ENCODE results near the gene C12orf56.
"Not testable (repeated sequence)": the region's sequence is repeated elsewhere in the genome, so short reads cannot be mapped to it uniquely, and the experiment has no call there.

The C12orf56 gene

DNA sequence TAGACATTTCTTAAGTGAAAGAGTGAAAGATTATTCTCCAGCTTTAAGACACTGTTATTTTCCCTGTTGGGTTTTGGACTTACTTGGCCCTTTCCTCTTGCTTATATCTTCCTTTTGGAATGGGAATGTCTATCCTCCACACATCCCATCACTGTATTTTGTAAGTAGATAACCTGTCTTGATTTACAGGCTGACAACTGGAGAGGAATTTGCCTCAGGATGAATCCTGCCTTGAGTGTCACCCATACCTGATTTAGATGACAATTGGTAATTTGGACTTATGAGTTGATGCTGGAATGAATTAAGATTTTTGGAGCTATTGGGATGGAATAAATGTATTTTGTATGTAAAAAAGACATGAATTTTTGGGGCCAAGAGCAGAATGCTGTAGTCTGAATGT, 94.3 kb downstream of the C12orf56 start:
- DNase-seq: no peak

DNA sequence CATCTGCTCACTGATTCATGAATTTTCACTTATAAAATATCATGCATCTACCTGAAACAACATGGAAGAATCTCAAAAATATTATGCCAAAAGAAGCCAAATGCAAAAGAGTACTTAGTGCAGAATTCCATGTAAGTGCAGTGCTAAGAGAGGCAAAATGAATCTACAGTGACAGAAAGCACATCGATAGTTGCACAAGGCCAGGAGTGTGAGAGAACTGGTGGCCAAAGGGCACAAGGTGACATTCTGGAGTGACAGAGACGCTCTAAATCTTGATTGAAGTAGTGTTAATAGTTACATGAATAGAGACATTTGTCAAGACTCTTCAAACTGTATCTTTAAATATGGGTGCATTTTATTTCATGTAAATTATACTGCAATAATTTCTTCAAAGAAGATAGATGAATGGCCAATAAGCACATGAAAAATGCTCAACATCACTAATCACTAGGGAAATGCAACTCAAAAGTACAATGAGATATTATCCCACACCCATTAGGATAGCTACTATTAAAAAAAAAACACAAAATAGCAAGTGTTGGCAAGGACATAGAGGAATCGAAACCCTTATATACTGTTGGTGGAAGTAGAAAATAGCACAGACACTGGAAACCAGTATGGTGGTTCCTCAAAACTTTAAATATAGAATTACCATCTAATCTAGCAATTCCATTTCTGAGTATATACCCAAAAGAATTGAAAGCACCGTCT, 96.7 kb downstream of the C12orf56 start:
- no peak for DNase-seq

DNA sequence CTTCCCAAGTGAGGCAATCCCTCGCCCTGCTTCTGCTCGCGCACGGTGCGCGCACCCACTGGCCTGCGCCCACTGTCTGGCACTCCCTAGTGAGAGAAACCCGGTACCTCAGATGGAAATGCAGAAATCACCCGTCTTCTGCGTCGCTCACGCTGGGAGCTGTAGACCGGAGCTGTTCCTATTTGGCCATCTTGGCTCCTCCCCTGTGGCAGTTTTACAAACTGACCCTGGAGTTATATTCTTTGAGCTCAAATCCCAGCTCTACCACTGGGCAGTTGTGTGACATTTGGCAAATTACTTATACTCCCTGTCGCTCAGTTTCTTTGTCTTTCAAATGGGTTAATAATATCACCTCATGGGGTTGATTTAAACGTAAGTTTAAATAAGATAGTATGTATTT, 97.4 kb downstream of the C12orf56 start:
- DNase-seq: not testable (repeated sequence)

DNA sequence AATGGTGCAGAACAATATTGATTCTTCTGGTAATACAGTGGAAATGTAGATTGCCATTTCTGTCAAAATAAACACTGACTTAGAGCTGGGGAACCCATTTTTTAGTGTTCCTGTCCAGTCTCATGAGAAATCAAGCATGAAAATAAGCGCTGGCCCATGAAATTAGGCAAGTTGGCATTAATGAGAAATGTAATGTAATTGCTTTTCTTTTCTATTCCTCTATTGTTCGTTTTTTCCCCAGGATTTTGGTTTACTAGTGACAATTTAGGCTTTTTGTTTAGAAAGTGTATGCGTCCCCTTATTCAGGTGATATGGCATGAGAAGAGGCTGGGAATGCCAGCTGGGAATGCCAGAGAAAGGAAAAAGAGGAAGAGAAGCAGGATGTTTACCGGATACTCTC, 104.0 kb downstream of the C12orf56 start:
- DNase-seq: no peak

DNA sequence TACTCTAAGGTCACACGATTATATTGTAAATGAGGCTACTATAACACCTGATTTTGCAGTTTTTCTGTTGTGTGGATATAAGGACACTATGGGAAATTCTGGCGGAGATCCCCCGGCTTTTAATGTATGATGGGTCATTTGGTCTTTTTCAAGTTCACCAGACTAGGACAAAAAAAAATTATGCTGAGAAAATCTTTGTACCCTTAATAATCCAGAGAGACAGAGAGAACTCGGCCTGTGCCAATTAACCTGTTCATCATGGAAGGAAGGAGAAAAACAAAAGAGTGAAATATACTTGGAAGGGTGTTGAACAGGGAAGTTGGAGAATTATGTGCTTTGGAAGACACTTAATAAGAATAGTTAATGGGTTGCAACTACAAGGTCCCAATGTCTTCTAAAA, 106.3 kb downstream of the C12orf56 start:
- no peak for DNase-seq

DNA sequence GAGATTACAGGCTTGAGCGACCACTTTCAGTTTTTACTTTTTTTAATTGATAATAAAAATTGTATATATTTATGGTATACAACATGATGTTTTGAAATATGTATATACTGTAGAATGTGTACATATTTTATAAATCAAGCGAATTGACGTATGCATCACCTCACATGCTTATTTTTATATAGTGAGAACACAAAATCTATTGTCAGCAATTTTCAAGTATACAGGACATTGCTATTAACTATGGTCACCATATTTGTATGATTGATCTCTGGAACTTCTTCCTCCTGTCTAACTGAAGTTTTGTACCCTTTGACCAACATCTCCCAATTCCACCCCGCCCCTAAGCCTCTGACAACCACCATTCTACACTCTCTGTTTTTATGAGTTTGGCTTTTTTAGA, 112.1 kb downstream of the C12orf56 start:
- DNase-seq: no peak

DNA sequence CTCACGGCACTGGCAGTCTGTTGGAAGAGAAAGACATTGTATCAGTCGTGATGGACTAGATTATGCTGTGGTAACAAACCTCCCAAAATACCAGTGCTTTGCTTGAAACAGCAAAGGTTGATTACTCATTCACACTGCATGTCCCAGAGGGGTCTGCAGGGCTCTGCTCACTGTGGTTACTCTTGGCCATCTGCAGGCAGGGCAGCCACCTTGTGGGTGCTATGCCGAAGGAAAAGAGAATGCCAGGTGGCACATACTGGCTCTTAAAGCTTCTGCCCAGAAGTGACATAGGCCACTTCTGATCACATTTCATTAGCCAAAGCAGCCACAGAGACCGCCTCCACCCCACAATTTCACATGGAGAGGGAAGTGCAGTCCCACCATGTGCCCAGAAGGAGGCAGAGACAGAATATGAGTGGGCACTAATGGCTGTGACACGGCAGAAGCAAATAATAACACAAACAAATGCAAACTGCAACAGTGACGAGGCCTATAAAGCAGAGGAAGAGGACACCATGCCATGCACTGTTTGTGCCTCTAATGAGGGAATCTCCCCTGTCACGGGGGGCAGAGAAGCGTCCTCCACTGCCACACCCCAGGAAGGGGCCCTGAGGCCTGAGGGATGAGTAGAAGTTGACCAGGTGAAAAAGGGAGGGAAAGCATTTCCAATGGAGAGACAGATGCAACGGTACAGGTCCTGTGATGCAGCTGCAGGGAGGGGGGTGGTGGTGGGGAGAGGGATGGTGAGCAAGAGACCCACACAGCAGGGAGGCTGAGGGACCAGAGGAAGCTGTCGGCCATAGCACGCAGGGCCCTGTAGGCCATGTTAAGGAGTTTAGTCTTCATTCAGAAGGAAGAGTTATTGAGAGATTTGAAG, 116.8 kb downstream of the C12orf56 start:
- no peak for DNase-seq

DNA sequence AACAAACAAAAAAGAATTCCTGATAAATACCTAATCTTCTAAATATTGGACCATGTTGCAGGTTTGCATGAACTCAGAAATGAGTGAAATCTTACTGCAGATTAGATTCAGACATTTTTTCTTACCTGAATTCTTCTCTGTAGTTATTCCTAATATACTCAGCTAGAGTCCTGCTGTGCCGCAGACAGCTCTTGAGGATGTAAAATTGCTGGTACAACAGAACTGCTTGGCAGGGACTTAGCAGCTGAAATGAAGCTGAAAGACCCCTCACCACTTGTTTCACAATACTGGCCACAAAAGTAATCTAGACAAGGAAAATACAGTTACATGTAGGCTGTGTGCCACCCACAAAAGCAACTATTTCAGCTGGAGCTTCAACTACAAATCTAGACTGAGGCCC, 120.1 kb downstream of the C12orf56 start:
- DNase-seq: no peak

DNA sequence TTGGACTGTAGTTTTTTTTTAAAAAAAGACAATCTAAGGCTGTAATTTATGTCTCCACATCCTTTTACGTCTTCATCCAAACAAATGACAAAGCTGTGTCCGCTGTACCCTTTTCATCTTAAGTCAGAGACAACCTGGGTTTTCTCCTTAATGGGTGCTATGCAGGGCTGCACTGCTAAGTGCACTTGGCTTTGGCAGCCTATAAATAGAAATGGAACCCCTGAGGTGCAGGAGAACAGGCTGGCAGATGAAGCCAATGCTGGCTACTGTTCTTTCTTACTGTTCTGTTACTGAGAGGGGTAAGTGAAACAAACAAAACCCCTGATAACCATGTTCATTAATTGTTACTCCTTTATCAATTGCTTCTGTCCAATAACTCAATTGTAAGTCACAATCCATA, 121.4 kb downstream of the C12orf56 start:
- peak; percentile 92 for DNase-seq

DNA sequence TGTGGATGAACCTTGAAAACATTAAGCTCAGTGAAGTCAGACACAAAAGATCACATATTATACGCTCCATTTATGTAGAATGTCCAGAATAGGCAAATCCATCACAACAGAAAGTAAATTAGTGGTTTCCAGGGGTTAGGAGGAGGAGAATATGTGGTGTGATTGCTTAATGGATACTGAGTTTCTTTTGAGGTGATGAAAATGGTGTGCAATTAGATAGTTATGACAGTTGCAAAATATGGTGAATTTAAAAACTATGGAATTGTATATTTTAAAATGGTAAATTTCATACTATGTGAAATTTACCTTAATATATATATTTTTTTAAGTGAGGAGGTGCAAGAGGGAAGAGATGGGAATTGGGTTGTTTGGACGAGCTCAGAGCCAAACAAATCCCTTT, 122.1 kb downstream of the C12orf56 start:
- DNase-seq: no peak

DNA sequence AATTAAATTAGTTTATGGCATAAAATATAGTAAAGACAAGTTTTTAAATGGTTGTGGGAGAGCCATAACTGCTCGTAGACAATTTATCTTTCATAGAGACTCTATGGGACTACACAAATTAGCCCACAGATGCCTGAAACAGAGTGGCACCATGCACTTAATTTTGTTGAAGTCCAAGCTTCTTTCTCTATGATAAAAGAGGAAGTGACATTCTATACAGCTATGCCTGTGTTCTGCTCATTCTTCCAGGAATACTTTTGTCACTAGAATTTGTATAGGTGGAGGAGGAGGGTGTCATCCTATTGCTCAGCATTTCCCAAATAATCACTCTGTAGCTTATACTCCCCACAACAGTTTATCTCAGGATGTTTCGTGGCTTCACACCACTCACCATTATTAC, 124.7 kb downstream of the C12orf56 start:
- DNase-seq: no peak

DNA sequence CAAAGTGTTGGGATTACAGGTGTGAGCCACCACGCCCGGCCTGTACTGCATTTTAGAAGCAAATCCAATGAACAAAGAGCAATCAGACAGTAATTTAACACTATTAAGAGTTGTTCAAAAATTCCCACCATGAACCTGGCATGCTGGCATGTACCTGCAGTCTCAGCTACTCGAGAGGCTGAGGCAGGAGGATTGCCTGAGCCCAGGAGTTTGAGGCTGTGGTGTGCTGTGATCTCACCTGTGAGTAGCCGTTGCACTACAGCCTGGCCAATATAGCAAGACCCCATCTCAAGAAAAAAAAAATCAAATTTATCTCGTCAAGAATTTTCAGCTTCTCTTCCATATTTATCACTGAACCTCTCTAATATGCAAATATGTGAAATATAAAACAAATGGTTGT, 128.7 kb downstream of the C12orf56 start:
- DNase-seq: no peak

DNA sequence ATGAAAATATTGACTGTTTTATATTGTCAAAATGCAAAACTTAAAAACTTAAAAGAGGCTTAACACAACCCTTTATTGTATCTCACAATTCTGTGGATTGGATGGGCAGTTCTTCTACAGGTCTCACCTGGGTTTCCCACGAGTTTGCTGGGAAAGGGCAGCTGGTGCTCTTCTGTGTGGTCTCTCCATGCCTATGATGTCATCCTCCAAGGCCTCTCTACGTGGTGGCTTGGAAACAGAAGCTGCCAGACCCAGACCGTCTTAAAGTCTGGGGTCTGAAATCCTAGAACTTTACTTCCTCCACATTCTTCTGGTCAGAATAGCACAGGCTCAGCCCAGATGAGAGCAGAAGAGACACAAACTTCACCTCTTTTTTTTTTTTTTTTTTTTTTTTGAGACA, 132.0 kb downstream of the C12orf56 start:
- DNase-seq: no peak

DNA sequence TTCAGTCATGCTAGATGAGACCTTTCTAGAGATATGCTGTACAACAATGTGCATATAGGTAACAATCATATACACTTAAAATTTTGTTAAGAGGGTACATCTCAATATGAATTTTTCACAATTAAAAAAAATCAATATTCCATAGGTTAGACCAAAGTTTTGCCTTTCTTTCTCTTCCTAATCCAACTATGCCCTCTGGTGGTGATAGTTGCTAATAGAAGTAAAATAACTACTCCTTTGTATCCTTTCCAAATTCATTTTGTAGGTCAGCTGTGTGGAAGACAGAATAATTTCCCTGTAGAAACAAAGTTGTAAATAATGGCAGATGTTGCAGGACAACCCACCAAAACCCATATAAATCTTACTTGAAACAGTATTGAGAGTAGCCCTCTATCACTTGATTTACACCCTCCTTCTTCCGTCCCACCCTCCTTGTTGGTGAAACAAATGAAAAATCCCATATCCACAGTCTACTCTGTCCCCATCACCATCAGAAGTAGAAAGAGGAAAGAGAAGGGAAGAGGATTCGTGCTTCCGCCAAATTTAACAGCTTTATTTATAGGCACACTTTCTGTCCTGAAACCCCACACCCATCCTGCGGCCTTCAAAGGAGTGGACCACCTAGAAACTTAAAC, 134.3 kb downstream of the C12orf56 start:
- DNase-seq: peak; percentile 72

DNA sequence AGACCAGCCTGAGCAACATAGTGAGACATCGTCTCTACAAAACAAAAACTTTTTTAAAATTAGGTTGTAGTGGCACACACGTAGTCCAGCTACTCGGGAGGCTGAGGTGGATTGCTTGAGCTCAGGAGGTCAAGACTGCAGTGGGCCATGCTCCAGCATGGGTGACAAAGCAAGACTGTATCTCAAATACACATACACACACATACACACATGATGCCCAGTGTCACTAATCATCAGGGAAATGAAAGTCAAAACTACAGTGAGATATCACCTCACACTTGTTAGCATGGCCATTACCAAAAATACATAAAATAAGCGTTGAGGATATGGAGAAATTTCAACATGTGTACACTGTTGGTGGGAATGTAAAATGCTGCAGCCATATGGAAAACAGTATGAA, 135.3 kb downstream of the C12orf56 start:
- DNase-seq: no peak

DNA sequence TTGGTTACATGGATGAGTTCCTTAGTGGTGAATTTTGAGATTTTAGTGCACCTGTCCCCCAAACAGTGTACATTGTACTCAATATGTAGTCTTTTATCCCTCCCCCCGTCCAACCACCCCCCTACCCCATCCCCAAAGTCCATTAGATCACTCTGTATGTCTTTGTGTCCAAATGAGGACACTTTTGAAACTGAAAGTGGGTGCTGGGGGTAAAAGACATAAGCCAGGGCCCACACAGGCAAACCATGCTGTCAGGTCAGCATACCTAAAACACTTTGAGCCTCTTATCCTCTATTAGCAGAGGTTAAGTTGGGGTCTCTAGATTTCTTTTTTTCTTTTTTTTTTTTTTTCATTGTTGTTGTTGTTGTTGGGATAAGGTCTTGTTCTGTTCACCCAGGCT, 137.2 kb downstream of the C12orf56 start:
- DNase-seq: no peak

DNA sequence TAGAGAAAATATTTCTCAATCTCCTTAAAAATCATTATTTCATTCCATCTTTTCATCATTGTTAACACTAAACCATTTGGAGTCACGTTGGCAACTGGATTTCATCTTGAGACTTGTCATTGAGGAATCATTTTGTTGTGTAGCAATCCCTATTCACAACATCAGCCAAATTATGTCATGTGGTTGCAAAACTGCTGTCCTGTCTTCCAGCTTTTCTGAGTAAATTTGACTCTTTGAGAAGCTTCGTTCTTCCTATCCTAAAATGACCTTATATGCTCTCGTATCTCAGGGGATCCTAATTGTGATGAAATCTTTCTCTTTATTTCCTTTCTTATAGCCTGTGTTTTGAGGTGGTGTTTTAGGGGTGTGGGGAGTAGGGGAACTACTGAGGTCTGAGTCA, 137.9 kb downstream of the C12orf56 start:
- DNase-seq: no peak

DNA sequence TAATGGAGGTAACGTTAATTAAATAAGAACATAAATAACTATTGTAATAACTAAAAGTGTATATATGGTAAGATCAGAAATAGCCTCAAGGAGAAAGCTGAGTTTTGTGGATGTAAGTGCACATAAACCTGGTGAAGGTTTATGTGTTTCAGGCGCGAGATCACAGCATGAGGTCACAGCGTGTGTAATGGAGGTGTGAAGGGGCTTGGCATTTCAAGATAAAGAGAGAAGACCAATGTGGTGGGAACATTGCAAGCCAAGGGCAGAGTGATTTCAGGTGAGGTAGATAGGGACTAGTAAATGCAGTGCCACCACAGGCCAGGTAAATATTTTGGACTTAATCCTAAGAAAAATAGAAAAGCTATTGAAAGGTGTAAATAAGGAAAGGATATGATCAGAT, 146.7 kb downstream of the C12orf56 start:
- DNase-seq: no peak

DNA sequence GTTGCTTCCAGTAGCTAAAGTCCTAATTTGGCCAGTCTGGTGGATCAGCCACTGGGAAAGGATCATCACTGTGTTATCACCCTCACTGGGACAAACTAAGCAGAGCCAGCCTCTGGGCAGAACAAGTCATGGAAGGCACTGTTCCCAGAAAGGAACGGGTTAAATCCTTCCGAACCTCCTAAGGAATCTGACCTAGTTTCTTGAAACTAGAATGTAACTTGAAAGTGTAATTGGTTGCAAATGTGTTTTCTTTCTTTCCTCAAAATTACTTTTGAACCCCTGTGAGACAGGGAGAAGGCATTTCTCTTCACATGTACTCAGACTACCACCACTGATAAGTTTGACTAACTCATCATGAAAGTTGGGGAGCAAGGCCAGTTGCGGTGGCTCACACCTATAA, 149.8 kb downstream of the C12orf56 start:
- DNase-seq: no peak

DNA sequence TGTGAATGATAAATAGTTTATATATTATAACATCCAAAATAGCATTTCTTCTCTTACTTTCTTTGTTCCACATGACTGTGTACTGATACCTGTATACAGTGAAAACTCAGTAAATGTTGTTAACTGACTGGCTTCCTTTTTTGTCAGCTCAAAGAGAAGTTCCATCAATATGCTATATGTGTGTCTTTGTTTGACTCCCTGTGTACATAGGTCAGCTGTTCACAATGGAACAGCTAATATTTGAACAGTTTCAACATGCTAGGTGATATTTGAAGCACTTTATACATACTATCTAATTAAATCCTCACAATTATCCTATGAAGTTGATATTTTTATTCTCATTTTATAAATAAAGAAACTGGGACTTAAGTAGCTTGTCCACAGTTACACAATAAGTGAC, 153.2 kb downstream of the C12orf56 start:
- no peak for DNase-seq

DNA sequence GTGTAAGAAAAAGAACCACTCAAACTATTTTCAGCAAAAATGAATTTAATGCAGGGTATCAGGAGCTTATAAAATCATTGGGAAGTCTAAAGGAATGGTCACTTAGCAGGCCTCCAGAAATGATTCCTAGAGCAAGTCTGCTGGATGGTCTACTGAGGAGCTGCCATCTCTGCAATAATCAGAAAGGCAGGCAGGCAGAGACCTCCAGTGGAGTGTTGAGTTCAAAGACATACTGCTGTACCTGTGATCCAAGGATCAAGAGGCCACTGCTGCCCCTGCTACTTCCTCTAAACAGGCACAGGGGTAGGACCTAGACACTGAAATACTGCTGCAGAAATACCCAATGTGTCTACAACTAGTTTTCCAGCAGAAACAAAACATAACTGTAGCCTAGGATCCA, 154.0 kb downstream of the C12orf56 start:
- no peak for DNase-seq

DNA sequence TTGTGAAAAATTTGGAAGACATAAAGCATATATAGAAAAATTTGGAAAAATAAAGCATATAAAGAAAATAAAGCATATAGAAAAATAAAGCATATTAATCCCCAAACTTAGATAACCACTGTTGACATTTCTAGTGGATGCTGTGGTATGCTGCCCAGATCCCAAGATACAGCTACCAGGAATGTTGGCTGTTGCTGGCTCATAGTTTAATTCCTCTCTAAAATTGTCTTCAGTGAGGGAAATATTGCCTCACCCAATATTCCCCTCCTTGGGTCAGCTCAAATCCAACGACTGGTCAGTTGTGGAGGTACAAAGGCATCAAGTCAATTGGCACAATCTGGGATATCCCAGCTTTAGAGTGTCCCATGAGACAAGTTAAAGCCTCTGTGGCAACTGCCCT, 158.4 kb downstream of the C12orf56 start:
- no peak for DNase-seq

DNA sequence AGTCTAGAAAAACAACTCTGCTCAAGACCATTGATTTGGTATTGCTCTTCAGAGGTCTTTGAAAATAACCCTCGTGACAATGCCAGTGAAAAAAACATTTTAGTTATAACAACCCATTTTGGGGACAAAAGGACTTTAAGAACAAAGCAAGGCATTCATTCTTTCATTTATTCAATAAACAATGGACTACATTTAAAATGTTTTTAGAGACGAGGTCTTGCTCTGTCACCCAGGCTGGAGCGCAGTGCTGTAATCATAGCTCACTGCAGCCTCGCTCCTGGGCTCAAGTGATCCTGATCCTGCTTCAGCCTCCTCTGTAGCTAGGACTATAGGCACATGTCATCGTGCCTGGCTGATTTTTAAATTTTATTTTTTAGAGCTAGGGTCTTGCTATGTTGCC, 160.8 kb downstream of the C12orf56 start:
- DNase-seq: no peak

DNA sequence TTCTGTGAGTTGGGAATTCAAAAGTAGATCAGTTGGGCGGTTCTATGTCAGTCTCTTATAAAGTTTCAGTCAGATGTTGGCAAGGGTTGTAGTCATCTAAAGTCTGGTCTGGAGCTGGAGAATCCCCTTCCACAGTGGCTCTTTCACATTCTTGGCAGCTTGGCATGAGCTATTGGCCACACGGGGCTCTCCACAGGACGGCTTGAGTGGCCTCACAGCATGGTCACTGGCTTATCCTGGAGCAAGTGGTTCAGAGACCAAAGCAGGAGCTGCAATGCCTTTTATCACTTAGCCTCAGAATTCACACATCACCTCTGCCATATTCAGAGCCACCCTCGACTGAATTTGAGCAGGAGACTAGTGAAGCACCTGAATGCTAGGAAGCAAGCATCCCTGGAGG, 161.3 kb downstream of the C12orf56 start:
- no peak for DNase-seq

Data from NCI-H345 (cell line).